ENCODE measurements around the gene TSPO2. TPM values are rescaled to one million over a fixed set of nuclear protein-coding genes. Genes with fewer than 3 reads are reported as not detected.

TSPO2 gene
- total and polyA plus RNA-seq, 2 of the 13 experiments (the other 11 are each of a cell fraction or from before 2014, with no cell fraction given) = 0.55 TPM; not detected in 1

GRCh38 chr6:41065550-41066026 is 23.3 kb downstream of the TSPO2 start (continued):
- TF ChIP-seq, protein P1, sequence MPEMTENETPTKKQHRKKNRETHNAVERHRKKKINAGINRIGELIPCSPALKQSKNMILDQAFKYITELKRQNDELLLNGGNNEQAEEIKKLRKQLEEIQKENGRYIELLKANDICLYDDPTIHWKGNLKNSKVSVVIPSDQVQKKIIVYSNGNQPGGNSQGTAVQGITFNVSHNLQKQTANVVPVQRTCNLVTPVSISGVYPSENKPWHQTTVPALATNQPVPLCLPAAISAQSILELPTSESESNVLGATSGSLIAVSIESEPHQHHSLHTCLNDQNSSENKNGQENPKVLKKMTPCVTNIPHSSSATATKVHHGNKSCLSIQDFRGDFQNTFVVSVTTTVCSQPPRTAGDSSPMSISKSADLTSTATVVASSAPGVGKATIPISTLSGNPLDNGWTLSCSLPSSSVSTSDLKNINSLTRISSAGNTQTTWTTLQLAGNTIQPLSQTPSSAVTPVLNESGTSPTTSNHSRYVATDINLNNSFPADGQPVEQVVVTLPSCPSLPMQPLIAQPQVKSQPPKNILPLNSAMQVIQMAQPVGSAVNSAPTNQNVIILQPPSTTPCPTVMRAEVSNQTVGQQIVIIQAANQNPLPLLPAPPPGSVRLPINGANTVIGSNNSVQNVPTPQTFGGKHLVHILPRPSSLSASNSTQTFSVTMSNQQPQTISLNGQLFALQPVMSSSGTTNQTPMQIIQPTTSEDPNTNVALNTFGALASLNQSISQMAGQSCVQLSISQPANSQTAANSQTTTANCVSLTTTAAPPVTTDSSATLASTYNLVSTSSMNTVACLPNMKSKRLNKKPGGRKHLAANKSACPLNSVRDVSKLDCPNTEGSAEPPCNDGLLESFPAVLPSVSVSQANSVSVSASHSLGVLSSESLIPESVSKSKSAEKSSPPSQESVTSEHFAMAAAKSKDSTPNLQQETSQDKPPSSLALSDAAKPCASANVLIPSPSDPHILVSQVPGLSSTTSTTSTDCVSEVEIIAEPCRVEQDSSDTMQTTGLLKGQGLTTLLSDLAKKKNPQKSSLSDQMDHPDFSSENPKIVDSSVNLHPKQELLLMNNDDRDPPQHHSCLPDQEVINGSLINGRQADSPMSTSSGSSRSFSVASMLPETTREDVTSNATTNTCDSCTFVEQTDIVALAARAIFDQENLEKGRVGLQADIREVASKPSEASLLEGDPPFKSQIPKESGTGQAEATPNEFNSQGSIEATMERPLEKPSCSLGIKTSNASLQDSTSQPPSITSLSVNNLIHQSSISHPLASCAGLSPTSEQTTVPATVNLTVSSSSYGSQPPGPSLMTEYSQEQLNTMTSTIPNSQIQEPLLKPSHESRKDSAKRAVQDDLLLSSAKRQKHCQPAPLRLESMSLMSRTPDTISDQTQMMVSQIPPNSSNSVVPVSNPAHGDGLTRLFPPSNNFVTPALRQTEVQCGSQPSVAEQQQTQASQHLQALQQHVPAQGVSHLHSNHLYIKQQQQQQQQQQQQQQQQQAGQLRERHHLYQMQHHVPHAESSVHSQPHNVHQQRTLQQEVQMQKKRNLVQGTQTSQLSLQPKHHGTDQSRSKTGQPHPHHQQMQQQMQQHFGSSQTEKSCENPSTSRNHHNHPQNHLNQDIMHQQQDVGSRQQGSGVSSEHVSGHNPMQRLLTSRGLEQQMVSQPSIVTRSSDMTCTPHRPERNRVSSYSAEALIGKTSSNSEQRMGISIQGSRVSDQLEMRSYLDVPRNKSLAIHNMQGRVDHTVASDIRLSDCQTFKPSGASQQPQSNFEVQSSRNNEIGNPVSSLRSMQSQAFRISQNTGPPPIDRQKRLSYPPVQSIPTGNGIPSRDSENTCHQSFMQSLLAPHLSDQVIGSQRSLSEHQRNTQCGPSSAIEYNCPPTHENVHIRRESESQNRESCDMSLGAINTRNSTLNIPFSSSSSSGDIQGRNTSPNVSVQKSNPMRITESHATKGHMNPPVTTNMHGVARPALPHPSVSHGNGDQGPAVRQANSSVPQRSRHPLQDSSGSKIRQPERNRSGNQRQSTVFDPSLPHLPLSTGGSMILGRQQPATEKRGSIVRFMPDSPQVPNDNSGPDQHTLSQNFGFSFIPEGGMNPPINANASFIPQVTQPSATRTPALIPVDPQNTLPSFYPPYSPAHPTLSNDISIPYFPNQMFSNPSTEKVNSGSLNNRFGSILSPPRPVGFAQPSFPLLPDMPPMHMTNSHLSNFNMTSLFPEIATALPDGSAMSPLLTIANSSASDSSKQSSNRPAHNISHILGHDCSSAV (CRISPR knock-in tag; IDR thresholded peaks at IDR 0.05; ENCODE audit: borderline replicate concordance) = no peak
- TF ChIP-seq ZSCAN29 (CRISPR knock-in tag; conservative IDR thresholded peaks at IDR 0.05) (no peak), ZNF672 (CRISPR knock-in tag; IDR thresholded peaks at IDR 0.05) (no peak), ARID5B (CRISPR knock-in tag; IDR thresholded peaks at IDR 0.05) (peak; percentile 94), PHF20 (CRISPR knock-in tag; IDR thresholded peaks at IDR 0.05) (no peak), YEATS2 (CRISPR knock-in tag; IDR thresholded peaks at IDR 0.05; ENCODE audit: borderline replicate concordance) (no peak; the same call in 1 of the 2 replicates), ZNF746 (CRISPR knock-in tag; IDR thresholded peaks at IDR 0.05) (no peak), HHEX (CRISPR knock-in tag; IDR thresholded peaks at IDR 0.05) (no peak), RFXANK (CRISPR knock-in tag; IDR thresholded peaks at IDR 0.05) (no peak), ZNF564 (CRISPR knock-in tag; IDR thresholded peaks at IDR 0.05) (0 out of 2 replicates have a peak, but pooled peaks have one; percentile 29), ZNF121 (CRISPR knock-in tag; IDR thresholded peaks at IDR 0.05) (no peak), NFYB (CRISPR knock-in tag; IDR thresholded peaks at IDR 0.05) (no peak), ZNF354B (CRISPR knock-in tag; IDR thresholded peaks at IDR 0.05) (no peak), ZSCAN20 (CRISPR knock-in tag; IDR thresholded peaks at IDR 0.05; ENCODE audit: borderline replicate concordance) (no peak), ZNF496 (CRISPR knock-in tag; IDR thresholded peaks at IDR 0.05; ENCODE audit: insufficient replicate concordance) (no peak), NCOA5 (CRISPR knock-in tag; IDR thresholded peaks at IDR 0.05) (no peak)
- TF ChIP-seq, protein P2, sequence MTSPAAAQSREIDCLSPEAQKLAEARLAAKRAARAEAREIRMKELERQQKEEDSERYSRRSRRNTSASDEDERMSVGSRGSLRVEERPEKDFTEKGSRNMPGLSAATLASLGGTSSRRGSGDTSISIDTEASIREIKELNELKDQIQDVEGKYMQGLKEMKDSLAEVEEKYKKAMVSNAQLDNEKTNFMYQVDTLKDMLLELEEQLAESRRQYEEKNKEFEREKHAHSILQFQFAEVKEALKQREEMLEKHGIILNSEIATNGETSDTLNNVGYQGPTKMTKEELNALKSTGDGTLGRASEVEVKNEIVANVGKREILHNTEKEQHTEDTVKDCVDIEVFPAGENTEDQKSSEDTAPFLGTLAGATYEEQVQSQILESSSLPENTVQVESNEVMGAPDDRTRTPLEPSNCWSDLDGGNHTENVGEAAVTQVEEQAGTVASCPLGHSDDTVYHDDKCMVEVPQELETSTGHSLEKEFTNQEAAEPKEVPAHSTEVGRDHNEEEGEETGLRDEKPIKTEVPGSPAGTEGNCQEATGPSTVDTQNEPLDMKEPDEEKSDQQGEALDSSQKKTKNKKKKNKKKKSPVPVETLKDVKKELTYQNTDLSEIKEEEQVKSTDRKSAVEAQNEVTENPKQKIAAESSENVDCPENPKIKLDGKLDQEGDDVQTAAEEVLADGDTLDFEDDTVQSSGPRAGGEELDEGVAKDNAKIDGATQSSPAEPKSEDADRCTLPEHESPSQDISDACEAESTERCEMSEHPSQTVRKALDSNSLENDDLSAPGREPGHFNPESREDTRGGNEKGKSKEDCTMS (CRISPR knock-in tag; conservative IDR thresholded peaks at IDR 0.05) = no peak

All from HepG2 (cell line).